Retinal pigment epithelial cell (primary cell): ENCODE measurements around the gene B9D2.
"Not testable (repeated sequence)": the region's sequence is repeated elsewhere in the genome, so short reads cannot be mapped to it uniquely, and the experiment has no call there.

Experiments
- DNase-seq: peaks from one replicate; pipeline ENCODE4 v3.0.0-alpha.2; 2010; ENCODE audit warnings: low read depth
- H3K4me3 ChIP-seq: 2 replicates; pipeline ENCODE4 v1.5.1; 2011; ENCODE audit warnings: mild to moderate bottlenecking, low read length, control low read depth, moderate library complexity
- TF ChIP-seq, protein P1 (sequence below): conservative IDR thresholded peaks from 2 replicates; pipeline ENCODE4 v1.5.1; 2011; ENCODE audit warnings: low read depth, low read length, control low read depth, inconsistent platforms

The B9D2 gene, protein sequence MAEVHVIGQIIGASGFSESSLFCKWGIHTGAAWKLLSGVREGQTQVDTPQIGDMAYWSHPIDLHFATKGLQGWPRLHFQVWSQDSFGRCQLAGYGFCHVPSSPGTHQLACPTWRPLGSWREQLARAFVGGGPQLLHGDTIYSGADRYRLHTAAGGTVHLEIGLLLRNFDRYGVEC

DNA sequence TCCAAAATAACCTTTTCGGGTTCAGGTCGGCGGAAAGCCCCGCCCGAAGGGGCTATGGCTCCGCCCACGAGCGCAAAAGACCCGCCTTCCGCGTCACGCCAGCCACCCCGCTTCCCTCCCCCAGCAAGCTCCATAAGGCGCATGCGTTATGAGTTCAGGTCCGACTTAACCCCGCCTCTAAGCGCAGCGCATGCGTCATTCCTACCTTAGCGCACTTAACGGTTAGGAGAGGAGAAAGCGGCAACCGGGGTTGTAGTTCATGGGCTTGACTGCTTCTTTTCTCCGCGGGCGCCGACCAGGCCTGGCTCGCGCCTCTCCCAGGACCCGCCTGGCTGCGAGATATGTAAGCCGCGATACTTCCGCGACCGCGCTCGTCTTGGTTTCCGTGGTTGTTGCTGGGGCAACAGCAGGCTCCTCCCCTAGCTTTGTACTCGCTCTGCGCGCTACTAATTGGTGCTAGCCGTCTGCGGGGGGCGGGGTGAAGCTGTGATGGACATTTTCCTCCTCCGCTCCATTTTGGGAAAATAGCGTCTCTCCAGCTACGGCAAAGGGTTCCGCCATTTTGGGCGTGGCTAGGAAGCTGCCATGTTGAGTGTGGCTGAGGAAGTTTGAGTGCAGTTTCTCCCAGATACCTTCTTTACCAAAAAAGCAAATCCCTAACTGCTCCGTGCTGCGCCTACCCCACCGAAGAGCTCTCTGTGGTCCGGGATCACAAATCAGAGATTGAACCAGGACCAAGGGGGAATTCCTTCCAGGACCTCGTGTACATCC, at the start of gene B9D2:
Gene B9D2, minus strand, starts transcription at position 397 of the 771 bp plus-strand sequence. CDS start 630 bp downstream, outside the sequence.
- TF ChIP-seq, protein P1, sequence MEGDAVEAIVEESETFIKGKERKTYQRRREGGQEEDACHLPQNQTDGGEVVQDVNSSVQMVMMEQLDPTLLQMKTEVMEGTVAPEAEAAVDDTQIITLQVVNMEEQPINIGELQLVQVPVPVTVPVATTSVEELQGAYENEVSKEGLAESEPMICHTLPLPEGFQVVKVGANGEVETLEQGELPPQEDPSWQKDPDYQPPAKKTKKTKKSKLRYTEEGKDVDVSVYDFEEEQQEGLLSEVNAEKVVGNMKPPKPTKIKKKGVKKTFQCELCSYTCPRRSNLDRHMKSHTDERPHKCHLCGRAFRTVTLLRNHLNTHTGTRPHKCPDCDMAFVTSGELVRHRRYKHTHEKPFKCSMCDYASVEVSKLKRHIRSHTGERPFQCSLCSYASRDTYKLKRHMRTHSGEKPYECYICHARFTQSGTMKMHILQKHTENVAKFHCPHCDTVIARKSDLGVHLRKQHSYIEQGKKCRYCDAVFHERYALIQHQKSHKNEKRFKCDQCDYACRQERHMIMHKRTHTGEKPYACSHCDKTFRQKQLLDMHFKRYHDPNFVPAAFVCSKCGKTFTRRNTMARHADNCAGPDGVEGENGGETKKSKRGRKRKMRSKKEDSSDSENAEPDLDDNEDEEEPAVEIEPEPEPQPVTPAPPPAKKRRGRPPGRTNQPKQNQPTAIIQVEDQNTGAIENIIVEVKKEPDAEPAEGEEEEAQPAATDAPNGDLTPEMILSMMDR, result no peak
- peak within 1 kb of the TSS; percentile 95 for H3K4me3 ChIP-seq
- DNase-seq, result peak; percentile 90

- TF ChIP-seq, protein P1, result no peak
- DNase-seq, result no peak
- no peak overlapping the region for H3K4me3 ChIP-seq
Measured at GRCh38 chr19:41412953-41413352, 49.0 kb upstream of the B9D2 start.

DNA sequence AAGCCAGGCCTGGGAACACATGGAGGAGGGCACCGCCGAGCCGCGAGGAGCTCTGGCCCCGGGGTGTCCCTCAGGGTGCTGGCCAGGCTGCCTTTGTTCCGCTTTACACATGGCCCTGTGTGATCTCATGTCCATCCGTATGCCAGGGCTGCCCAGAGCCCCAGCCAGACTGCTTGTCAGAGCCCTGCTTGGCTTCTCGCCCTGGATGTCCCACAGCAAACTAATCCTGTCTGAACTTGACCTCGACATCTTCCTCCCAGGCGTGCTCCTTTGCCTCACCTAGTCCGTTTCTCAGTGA, 48.0 kb upstream of the B9D2 start:
- DNase-seq, result no peak
- TF ChIP-seq, protein P1, result no peak
- no peak overlapping the region for H3K4me3 ChIP-seq

DNA sequence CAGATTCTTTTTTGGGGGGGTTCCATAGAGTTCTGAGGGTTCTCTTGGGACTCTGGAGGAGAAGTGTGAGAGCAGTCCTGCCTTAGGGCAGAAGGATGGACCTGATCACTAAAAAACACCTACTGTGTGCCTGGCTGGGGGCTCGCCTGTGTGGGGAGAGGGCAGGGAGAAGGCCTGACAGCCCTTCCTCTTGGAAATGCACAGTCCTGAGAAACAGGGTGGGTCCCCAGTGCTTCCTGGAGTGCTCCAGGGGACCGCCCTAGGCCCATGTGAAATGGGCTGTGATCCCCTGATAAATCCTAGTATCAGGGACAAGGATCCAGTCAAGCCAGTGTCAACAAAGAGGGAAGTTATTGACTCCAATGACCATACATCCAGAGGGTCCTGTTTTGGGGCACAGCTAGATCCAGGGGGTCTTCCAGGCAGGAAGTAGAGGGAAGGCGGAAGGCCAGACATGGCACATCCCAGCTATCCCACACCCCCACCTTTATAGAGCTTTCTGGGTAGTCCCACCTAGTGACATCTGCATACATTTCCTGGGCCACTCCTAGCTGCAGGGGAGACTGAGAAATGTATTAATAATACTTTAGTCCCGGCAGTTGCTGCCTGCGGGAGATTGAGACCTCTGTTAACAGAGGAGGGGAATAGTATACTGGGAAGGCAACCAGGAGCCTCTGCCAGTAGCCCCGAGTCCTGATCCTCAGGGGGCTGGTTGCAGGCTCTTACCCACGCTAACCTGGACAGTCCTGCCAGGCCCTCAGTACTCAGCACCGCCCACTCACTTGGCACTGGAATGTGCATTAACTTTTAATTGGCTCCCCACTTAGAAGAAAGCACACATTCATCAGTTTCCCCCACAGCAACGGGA, 47.4 kb upstream of the B9D2 start:
- TF ChIP-seq, protein P1, result no peak
- H3K4me3 ChIP-seq, result no peak overlapping the region
- DNase-seq, result peak; percentile 39

GRCh38 chr19:41410336-41411054, 46.5 kb upstream of the B9D2 start:
- no peak overlapping the region for H3K4me3 ChIP-seq
- DNase-seq, result no peak
- TF ChIP-seq, protein P1, result no peak

- DNase-seq, result peak; percentile 73
- TF ChIP-seq, protein P1, result no peak
- no peak overlapping the region for H3K4me3 ChIP-seq
Measured at GRCh38 chr19:41409288-41409687, 45.3 kb upstream of the B9D2 start.

DNA sequence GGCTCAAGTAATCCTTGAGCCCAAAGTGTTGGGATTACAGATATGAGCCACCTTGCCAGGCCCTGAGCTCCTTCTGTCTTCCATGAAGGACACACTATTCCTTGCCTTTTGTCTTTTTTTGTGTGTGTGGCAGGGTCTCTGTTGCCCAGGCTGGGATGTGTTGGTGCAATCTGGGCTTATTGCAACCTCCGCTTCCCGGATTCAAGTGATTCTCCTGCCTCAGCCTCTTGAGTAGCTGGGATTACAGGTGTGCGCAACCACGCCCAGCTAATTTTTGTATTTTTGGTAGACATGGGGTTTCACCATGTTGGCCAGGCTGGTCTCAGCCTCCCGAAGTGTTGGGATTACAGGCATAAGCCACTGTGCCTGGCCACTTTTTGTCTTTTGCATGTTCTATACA, 44.9 kb upstream of the B9D2 start:
- not testable (repeated sequence) for H3K4me3 ChIP-seq

More for the DNA sequence above, 44.9 kb upstream of the B9D2 start:
- DNase-seq, result not testable (repeated sequence)
